CD14-positive monocyte (primary cell): ENCODE results near the gene NHERF2. TPM values are rescaled to one million over a fixed set of nuclear protein-coding genes. Genes with fewer than 3 reads are reported as not detected.

Source experiments
- DNase-seq, 3 donors: peaks; one replicate each; pipeline ENCODE4 v3.0.0-alpha.2; 2011 to 2022
- H2AFZ ChIP-seq: 2 replicates; pipeline ENCODE4 v1.6.0; 2012; ENCODE audit warnings: mild to moderate bottlenecking, low read depth, low read length, inconsistent platforms; ENCODE audit not compliant: insufficient read depth, poor library complexity, severe bottlenecking
- H3K27ac ChIP-seq, 2 donors: 1 replicate in 1 of 2; 2 replicates in 1 of 2; pipeline ENCODE4 v1.5.1; 2012 to 2013; ENCODE audit warnings: low read length in 2 of 2, control low read depth in 1 of 2, inconsistent platforms in 1 of 2, low read depth in 1 of 2, mild to moderate bottlenecking in 1 of 2
- H3K27me3 ChIP-seq, 2 donors: one replicate each; pipeline versions ENCODE4 v1.6.0 to v1.6.1; 2011 to 2013; ENCODE audit warnings: low read length in 2 of 2; ENCODE audit not compliant: control insufficient read depth in 2 of 2, insufficient read depth in 2 of 2
- H3K36me3 ChIP-seq, 2 donors: replicated peaks in 1 of 2; 1 replicate in 1 of 2; 2 replicates in 1 of 2; pipeline versions ENCODE4 v1.5.1 to v1.6.1; 2012 to 2013; ENCODE audit warnings: low read length in 2 of 2, control low read depth in 1 of 2, inconsistent platforms in 1 of 2, mild to moderate bottlenecking in 1 of 2; ENCODE audit not compliant: insufficient read depth in 2 of 2, control insufficient read depth in 1 of 2
- H3K4me1 ChIP-seq, 2 donors: 1 replicate in 1 of 2; 2 replicates in 1 of 2; pipeline versions ENCODE4 v1.5.1 to v1.6.1; 2012 to 2013; ENCODE audit warnings: low read length in 2 of 2, control low read depth in 1 of 2, inconsistent platforms in 1 of 2, mild to moderate bottlenecking in 1 of 2, moderate library complexity in 1 of 2; ENCODE audit not compliant: insufficient read depth in 2 of 2, control insufficient read depth in 1 of 2
- H3K4me2 ChIP-seq: replicated peaks from 2 replicates; pipeline ENCODE3; 2012; ENCODE audit warnings: low read length, moderate library complexity, mild to moderate bottlenecking; ENCODE audit not compliant: poor library complexity, severe bottlenecking; ENCODE audit errors: extremely low read depth
- H3K4me3 ChIP-seq, 3 experiments: fragments of 200-600 bp in 1 of 3; sonication (generic) in 1 of 3; replicated peaks in 1 of 3; 1 replicate in 2 of 3; 2 replicates in 1 of 3; pipeline ENCODE4 v1.5.1; 2011 to 2013; ENCODE audit warnings: low read length in 3 of 3, mild to moderate bottlenecking in 3 of 3, control low read depth in 2 of 3, low read depth in 2 of 3, inconsistent platforms in 1 of 3, moderate library complexity in 1 of 3
- H3K79me2 ChIP-seq: 2 replicates; pipeline ENCODE4 v1.6.0; 2012; ENCODE audit warnings: mild to moderate bottlenecking, control low read depth, inconsistent platforms, low read length, moderate library complexity; ENCODE audit not compliant: insufficient read depth
- H3K9ac ChIP-seq: 2 replicates; pipeline ENCODE4 v1.6.0; 2017; ENCODE audit warnings: low read length, mild to moderate bottlenecking; ENCODE audit not compliant: insufficient read depth, poor library complexity, severe bottlenecking
- H3K9me3 ChIP-seq, 2 donors: replicated peaks in 1 of 2; 1 replicate in 1 of 2; 2 replicates in 1 of 2; pipeline versions ENCODE4 v1.5.1 to v1.6.1; 2012 to 2013; ENCODE audit warnings: low read length in 2 of 2, control low read depth in 1 of 2; ENCODE audit not compliant: control insufficient read depth in 1 of 2, insufficient read depth in 1 of 2
- H4K20me1 ChIP-seq: 2 replicates; pipeline ENCODE4 v1.6.0; 2012; ENCODE audit warnings: mild to moderate bottlenecking, low read length, control low read depth, moderate library complexity; ENCODE audit not compliant: insufficient read depth
- H3K27ac Mint-ChIP-seq, 7 donors: one replicate each; pipeline ENCODE4 v1.8.0; 2020; ENCODE audit warnings: mild to moderate bottlenecking in 7 of 7, mixed read lengths in 7 of 7, moderate library complexity in 6 of 7, inconsistent platforms in 2 of 7
- H3K27me3 Mint-ChIP-seq, 3 donors: one replicate each; pipeline ENCODE4 v1.8.0; 2021 to 2022; ENCODE audit warnings: low read depth in 3 of 3, mild to moderate bottlenecking in 3 of 3, mixed read lengths in 3 of 3, moderate library complexity in 3 of 3, inconsistent platforms in 1 of 3
- H3K36me3 Mint-ChIP-seq, 2 donors: one replicate each; pipeline ENCODE4 v1.8.0; 2020; ENCODE audit warnings: mixed read lengths in 2 of 2, inconsistent platforms in 1 of 2, mild to moderate bottlenecking in 1 of 2
- H3K4me1 Mint-ChIP-seq: one replicate; pipeline ENCODE4 v1.8.0; 2020; ENCODE audit warnings: mild to moderate bottlenecking, mixed read lengths
- H3K4me3 Mint-ChIP-seq, 2 donors: one replicate each; pipeline ENCODE4 v1.8.0; 2020; ENCODE audit warnings: mild to moderate bottlenecking in 2 of 2, mixed read lengths in 2 of 2, moderate library complexity in 1 of 2
- H3K9me3 Mint-ChIP-seq, 7 donors: one replicate each; pipeline ENCODE4 v1.8.0; 2020 to 2022; ENCODE audit warnings: mixed read lengths in 7 of 7, mild to moderate bottlenecking in 6 of 7, moderate library complexity in 6 of 7, inconsistent platforms in 2 of 7
- whole genome bisulfite sequencing: methylation state at CpG from one replicate; pipeline ENCODE4 v1.1.5; 2013; ENCODE audit warnings: missing lambda C conversion rate; ENCODE audit not compliant: insufficient coverage; 5-methylcytosine and 5-hydroxymethylcytosine counted together
- intact Hi-C, 2 donors: fragments of 100-400 bp; cut with micrococcal nuclease; formaldehyde crosslinking; loops; one replicate each; pipeline versions ENCODE4 v1.15.0 to v1.15.1; 2023
- polyA plus RNA-seq, 3 donors: library from polyadenylated mRNA; depleted of rRNA in 1 of 3; unstranded in 2 of 3; stranded (reverse) in 1 of 3; fragments of 300-500 nt in 2 of 3; fragments of >200 nt in 1 of 3; fragmentation: Illumina TruSeq in 2 of 3; gene quantifications; 1 replicate in 2 of 3; 2 replicates in 1 of 3; pipeline ENCODE4 v1.2.3, GENCODE V29; 2012 to 2021
- TF ChIP-seq, protein P1 (sequence below): fragments of 200-600 bp; IDR thresholded peaks from one replicate; pipeline ENCODE4 v1.8.0; 2022; ENCODE audit warnings: antibody characterized with exemption, mild to moderate bottlenecking

Gene NHERF2
- polyA plus RNA-seq, 3 donors, result 0.66 to 8.2 (median 0.78) TPM

DNA sequence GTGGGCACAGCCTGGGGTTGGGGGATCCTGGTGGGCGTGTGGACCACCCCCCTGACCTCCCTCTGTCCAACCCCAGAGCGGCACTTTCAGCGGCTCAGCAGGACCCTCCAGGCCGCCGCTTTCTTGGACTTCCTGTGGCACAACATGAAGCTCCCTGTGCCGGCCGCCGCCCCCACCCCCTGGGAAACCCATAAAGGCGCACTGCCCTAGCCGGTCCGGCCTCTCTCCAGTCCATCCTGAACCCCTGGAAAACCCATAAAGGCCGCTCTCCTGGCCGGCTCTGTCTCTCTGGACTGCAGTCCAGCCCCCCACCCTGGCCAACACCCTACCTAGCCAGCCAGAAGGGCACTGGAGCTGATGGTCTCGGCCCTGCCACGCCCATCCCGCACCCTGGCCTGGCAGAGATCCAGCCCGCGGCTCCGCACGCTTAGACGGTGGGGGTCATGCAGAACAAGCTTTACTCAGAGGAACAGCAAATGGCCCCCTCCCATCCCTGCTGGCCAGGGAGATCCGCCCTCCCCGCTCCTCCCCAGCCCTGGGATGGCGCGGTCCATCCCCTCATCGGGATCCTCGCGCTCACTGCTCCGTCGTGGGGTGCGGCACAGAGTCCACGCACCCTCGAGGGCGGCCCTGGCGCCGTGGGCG lies 48.1 kb upstream of the NHERF2 start:
- H3K4me3 ChIP-seq, result no peak overlapping the region
- DNase-seq, result no peak
- H3K4me2 ChIP-seq, result no peak overlapping the region
- intact Hi-C loops, result no loop called here
- Mint-ChIP-seq H3K36me3 (peaks cover 49 to 55% of the 10 kb centered on the region in 2 donors), H3K4me1 (peaks cover 6% of the 10 kb centered on the region), H3K27me3 (peaks cover 46 to 61% (median 49%) of the 10 kb centered on the region in 3 donors), H3K27ac (no peak overlapping the region), H3K9me3 (peaks cover 0 to 12% (median 5%) of the 10 kb centered on the region in 7 donors), H3K4me3 (peak overlapping the region in 1 of 2 donors; percentile 57)
- H2AFZ ChIP-seq, result no peak overlapping the region
- H3K79me2 ChIP-seq, result no peaks in the 10 kb centered on the region
- peaks cover 0 to 17% of the 10 kb centered on the region in 2 donors for H3K9me3 ChIP-seq
- H3K36me3 ChIP-seq, result peaks cover 45 to 47% of the 10 kb centered on the region in 2 donors
- WGBS, result 93% methylated on average over 36 of the region's 37 CpGs
- H3K27ac ChIP-seq, result no peak overlapping the region
- H3K27me3 ChIP-seq, result peaks cover 30 to 48% of the 10 kb centered on the region in 2 donors
- H4K20me1 ChIP-seq, result peaks cover 4% of the 10 kb centered on the region
- no peak overlapping the region for H3K9ac ChIP-seq
- H3K4me1 ChIP-seq, result peaks cover 8 to 11% of the 10 kb centered on the region in 2 donors
- TF ChIP-seq, protein P1, sequence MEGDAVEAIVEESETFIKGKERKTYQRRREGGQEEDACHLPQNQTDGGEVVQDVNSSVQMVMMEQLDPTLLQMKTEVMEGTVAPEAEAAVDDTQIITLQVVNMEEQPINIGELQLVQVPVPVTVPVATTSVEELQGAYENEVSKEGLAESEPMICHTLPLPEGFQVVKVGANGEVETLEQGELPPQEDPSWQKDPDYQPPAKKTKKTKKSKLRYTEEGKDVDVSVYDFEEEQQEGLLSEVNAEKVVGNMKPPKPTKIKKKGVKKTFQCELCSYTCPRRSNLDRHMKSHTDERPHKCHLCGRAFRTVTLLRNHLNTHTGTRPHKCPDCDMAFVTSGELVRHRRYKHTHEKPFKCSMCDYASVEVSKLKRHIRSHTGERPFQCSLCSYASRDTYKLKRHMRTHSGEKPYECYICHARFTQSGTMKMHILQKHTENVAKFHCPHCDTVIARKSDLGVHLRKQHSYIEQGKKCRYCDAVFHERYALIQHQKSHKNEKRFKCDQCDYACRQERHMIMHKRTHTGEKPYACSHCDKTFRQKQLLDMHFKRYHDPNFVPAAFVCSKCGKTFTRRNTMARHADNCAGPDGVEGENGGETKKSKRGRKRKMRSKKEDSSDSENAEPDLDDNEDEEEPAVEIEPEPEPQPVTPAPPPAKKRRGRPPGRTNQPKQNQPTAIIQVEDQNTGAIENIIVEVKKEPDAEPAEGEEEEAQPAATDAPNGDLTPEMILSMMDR, result no peak

DNA sequence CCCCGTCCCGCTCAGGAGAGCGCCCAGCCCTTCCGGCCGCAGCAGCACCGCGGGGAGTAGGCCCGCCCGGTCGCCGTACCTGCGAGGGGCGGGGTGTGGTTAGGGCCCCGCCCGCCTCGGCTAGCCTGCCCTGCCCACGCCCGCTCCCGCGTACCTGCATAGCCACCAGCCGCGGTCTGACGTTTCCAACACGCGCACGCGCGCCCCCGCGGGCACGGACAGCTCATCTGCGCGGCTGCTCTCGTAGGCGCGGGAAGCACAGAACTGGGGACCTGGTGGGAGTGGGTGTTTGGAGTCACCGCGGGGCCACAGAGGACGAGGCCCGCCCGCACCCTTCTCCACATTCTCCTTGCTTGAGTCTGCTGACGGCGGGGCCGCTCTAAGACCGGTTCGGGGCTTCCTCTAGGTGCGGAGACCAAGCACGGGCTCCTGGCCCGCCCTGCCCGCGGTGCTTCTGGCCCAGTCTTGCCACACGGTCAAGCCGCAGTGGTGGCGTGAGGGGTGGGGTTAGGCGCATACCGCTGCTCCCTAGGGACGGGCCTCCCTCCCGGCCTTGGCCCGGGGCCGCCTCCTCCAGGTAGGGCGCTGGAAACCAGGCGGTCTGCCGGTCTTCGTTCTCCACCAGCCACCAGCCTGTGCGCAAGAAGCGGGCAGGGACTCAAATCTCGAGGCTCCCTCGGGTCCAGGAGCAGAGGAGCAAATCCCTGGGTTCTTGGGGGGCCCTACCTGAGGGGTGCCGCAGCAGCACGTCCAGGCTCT lies 47.3 kb upstream of the NHERF2 start:
- intact Hi-C loops, result no loop called here
- H3K27me3 Mint-ChIP-seq, result peaks cover 46 to 63% (median 49%) of the 10 kb centered on the region in 3 donors
- H3K4me1 ChIP-seq, result peaks cover 9 to 17% of the 10 kb centered on the region in 2 donors
- peaks cover 30 to 48% of the 10 kb centered on the region in 2 donors for H3K27me3 ChIP-seq
- peaks cover 4% of the 10 kb centered on the region for H4K20me1 ChIP-seq
- H3K79me2 ChIP-seq, result no peaks in the 10 kb centered on the region
- no peak overlapping the region for H3K9ac ChIP-seq
- peaks cover 41 to 43% of the 10 kb centered on the region in 2 donors for H3K36me3 ChIP-seq
- no peak overlapping the region for H3K4me2 ChIP-seq
- peaks cover 0 to 17% of the 10 kb centered on the region in 2 donors for H3K9me3 ChIP-seq
- no peak overlapping the region for H3K27ac Mint-ChIP-seq
- no peak overlapping the region for H3K4me3 ChIP-seq
- no peak for DNase-seq
- peaks cover 45 to 48% of the 10 kb centered on the region in 2 donors for H3K36me3 Mint-ChIP-seq
- H3K4me1 Mint-ChIP-seq, result peaks cover 6% of the 10 kb centered on the region
- WGBS, result 28% methylated on average over 42 of the region's 70 CpGs
- H3K4me3 Mint-ChIP-seq, result peak overlapping the region in 1 of 2 donors; percentile 53
- peaks cover 0 to 12% (median 5%) of the 10 kb centered on the region in 7 donors for H3K9me3 Mint-ChIP-seq
- H3K27ac ChIP-seq, result no peak overlapping the region
- H2AFZ ChIP-seq, result no peak overlapping the region
- TF ChIP-seq, protein P1, result no peak
